H9 (cell line): ENCODE data around the gene SLC35B4. TPM values are rescaled to one million over a fixed set of nuclear protein-coding genes. Genes with fewer than 3 reads are reported as not detected.

Source experiments
- DNase-seq: peaks from one replicate; pipeline ENCODE4 v3.0.0-alpha.2; 2017
- H2AFZ ChIP-seq: one replicate; pipeline ENCODE4 v1.6.1; 2013; ENCODE audit warnings: mild to moderate bottlenecking, low read length, control low read depth, moderate library complexity
- H2AK5ac ChIP-seq: 2 replicates; pipeline ENCODE4 v1.6.1; 2013; ENCODE audit warnings: low read length, control low read depth, mixed read lengths; ENCODE audit not compliant: insufficient read length
- H2BK120ac ChIP-seq: one replicate; pipeline ENCODE4 v1.6.1; 2013; ENCODE audit warnings: low read depth, mild to moderate bottlenecking, low read length, control low read depth, inconsistent platforms; ENCODE audit not compliant: poor library complexity, severe bottlenecking
- H2BK12ac ChIP-seq: 2 replicates; pipeline ENCODE4 v1.6.1; 2013; ENCODE audit warnings: low read length, control low read depth, mixed read lengths, low read depth; ENCODE audit not compliant: insufficient read length
- H2BK15ac ChIP-seq: 2 replicates; pipeline ENCODE4 v1.6.1; 2013; ENCODE audit warnings: low read depth, low read length, control low read depth
- H2BK20ac ChIP-seq: one replicate; pipeline ENCODE4 v1.6.1; 2013; ENCODE audit warnings: low read depth, mild to moderate bottlenecking, low read length, control low read depth, inconsistent platforms; ENCODE audit not compliant: poor library complexity, severe bottlenecking
- H2BK5ac ChIP-seq: 2 replicates; pipeline ENCODE4 v1.6.1; 2013; ENCODE audit warnings: low read length, control low read depth, mixed read lengths; ENCODE audit not compliant: insufficient read length
- H3K14ac ChIP-seq: 2 replicates; pipeline ENCODE4 v1.6.1; 2013; ENCODE audit warnings: low read length, control low read depth; ENCODE audit not compliant: insufficient read depth
- H3K18ac ChIP-seq: 2 replicates; pipeline ENCODE4 v1.6.1; 2013; ENCODE audit warnings: low read depth, mild to moderate bottlenecking, mixed read lengths, low read length, control low read depth; ENCODE audit not compliant: insufficient read length
- H3K23ac ChIP-seq: 2 replicates; pipeline ENCODE4 v1.6.1; 2013; ENCODE audit warnings: low read length, control low read depth, mixed read lengths, low read depth; ENCODE audit not compliant: insufficient read length
- H3K23me2 ChIP-seq: 2 replicates; pipeline ENCODE4 v1.6.1; 2013; ENCODE audit warnings: low read depth, mild to moderate bottlenecking, mixed read lengths, low read length, control low read depth; ENCODE audit not compliant: insufficient read length, poor library complexity, severe bottlenecking
- H3K27ac ChIP-seq: 2 replicates; pipeline ENCODE4 v1.5.1; 2013; ENCODE audit warnings: low read length, control low read depth, mixed read lengths, low read depth; ENCODE audit not compliant: insufficient read length
- H3K27me3 ChIP-seq: 2 replicates; pipeline ENCODE4 v1.6.1; 2013; ENCODE audit warnings: low read length, control low read depth, inconsistent platforms; ENCODE audit not compliant: insufficient read depth
- H3K4ac ChIP-seq: 2 replicates; pipeline ENCODE4 v1.6.1; 2013; ENCODE audit warnings: low read depth, mild to moderate bottlenecking, control low read depth, inconsistent platforms, low read length, moderate library complexity
- H3K4me1 ChIP-seq: 2 replicates; pipeline ENCODE4 v1.6.1; 2013; ENCODE audit warnings: low read length, control low read depth, inconsistent platforms; ENCODE audit not compliant: insufficient read depth
- H3K4me2 ChIP-seq: 2 replicates; pipeline ENCODE4 v1.6.1; 2013; ENCODE audit warnings: low read length, control low read depth, mixed read lengths; ENCODE audit not compliant: insufficient read length, insufficient read depth
- H3K56ac ChIP-seq: 2 replicates; pipeline ENCODE4 v1.6.1; 2013; ENCODE audit warnings: low read depth, mild to moderate bottlenecking, mixed read lengths, low read length, control low read depth; ENCODE audit not compliant: insufficient read length
- H3K79me1 ChIP-seq: 2 replicates; pipeline ENCODE4 v1.6.1; 2013; ENCODE audit warnings: low read depth, mild to moderate bottlenecking, moderate library complexity, low read length, control low read depth, inconsistent platforms; ENCODE audit not compliant: insufficient read depth, poor library complexity, severe bottlenecking
- H3K79me2 ChIP-seq: 2 replicates; pipeline ENCODE4 v1.6.1; 2013; ENCODE audit warnings: low read length, control low read depth, inconsistent platforms; ENCODE audit not compliant: insufficient read depth
- H3K9ac ChIP-seq: 2 replicates; pipeline ENCODE4 v1.6.1; 2013; ENCODE audit warnings: low read length, control low read depth, mixed read lengths; ENCODE audit not compliant: insufficient read length; ENCODE audit errors: extremely low read depth
- H3K9me3 ChIP-seq: one replicate; pipeline ENCODE4 v1.6.1; 2013; ENCODE audit warnings: low read depth, low read length, inconsistent platforms; ENCODE audit not compliant: control insufficient read depth
- H3T11ph ChIP-seq: one replicate; pipeline ENCODE4 v1.6.1; 2013; ENCODE audit warnings: mild to moderate bottlenecking, low read length, control low read depth, inconsistent platforms
- H4K20me1 ChIP-seq: one replicate; pipeline ENCODE4 v1.6.1; 2013; ENCODE audit not compliant: control insufficient read depth, insufficient read length, insufficient read depth
- H4K5ac ChIP-seq: 2 replicates; pipeline ENCODE4 v1.6.1; 2013; ENCODE audit warnings: low read depth, mild to moderate bottlenecking, mixed read lengths, low read length, control low read depth; ENCODE audit not compliant: insufficient read length
- H4K8ac ChIP-seq: replicated peaks from 2 replicates; pipeline ENCODE4 v1.6.1; 2013; ENCODE audit warnings: low read length, control low read depth, mixed read lengths, low read depth; ENCODE audit not compliant: insufficient read length
- H4K91ac ChIP-seq: 2 replicates; pipeline ENCODE4 v1.6.1; 2013; ENCODE audit warnings: low read depth, mild to moderate bottlenecking, moderate library complexity, mixed read lengths, low read length, control low read depth; ENCODE audit not compliant: insufficient read length
- H3K27ac Mint-ChIP-seq, 3 experiments: 2 replicates in 2 of 3; 3 replicates in 1 of 3; pipeline ENCODE4 v1.8.0; 2020 to 2021; ENCODE audit warnings: mixed read lengths in 3 of 3, mild to moderate bottlenecking in 1 of 3, moderate library complexity in 1 of 3
- H3K27me3 Mint-ChIP-seq: 2 replicates; pipeline ENCODE4 v1.8.0; 2021; ENCODE audit warnings: low read depth, mild to moderate bottlenecking, moderate library complexity, mixed read lengths
- H3K36me3 Mint-ChIP-seq, 3 experiments: 2 replicates in 2 of 3; 3 replicates in 1 of 3; pipeline ENCODE4 v1.8.0; 2020 to 2021; ENCODE audit warnings: low read depth in 3 of 3, mixed read lengths in 3 of 3; ENCODE audit not compliant: insufficient read depth in 1 of 3
- H3K4me1 Mint-ChIP-seq, 2 experiments: 2 replicates each; pipeline ENCODE4 v1.8.0; 2020; ENCODE audit warnings: mixed read lengths in 2 of 2
- H3K4me3 Mint-ChIP-seq, 2 experiments: 2 replicates in 1 of 2; 3 replicates in 1 of 2; pipeline ENCODE4 v1.8.0; 2020 to 2021; ENCODE audit warnings: mild to moderate bottlenecking in 2 of 2, mixed read lengths in 2 of 2, moderate library complexity in 1 of 2
- H3K9me3 Mint-ChIP-seq, 2 experiments: 2 replicates in 1 of 2; 3 replicates in 1 of 2; pipeline ENCODE4 v1.8.0; 2020; ENCODE audit warnings: mild to moderate bottlenecking in 2 of 2, mixed read lengths in 2 of 2, moderate library complexity in 1 of 2
- WGBS: extraction: QIAGEN DNeasy Blood & Tissue Kit; methylation state at CpG from one replicate; pipeline ENCODE4 v1.1.7; 2013; ENCODE audit warnings: missing lambda C conversion rate, low lambda C conversion rate, mixed read lengths; ENCODE audit not compliant: insufficient read length; ENCODE audit errors: extremely low coverage; 5-methylcytosine and 5-hydroxymethylcytosine counted together
- total RNA-seq: library from RNA; stranded (reverse); gene quantifications from 2 replicates; pipeline ENCODE4 v1.2.1, GENCODE V29; 2021
- TF ChIP-seq, protein P1 (sequence below): fragments of 200-600 bp; sonication (generic); conservative IDR thresholded peaks from 3 replicates; pipeline ENCODE4 v1.8.0; 2021; ENCODE audit warnings: antibody characterized with exemption, mild to moderate bottlenecking

The SLC35B4 gene
- total RNA-seq, 1 experiment from 2014 or later: 33.4 TPM

GRCh38 chr7:134289841-134290240 lies 26.9 kb downstream of the SLC35B4 start:
- Histone ChIP-seq H3K79me2 (no peaks in the 10 kb centered on the region), H2BK12ac (no peak overlapping the region), H3K18ac (no peak overlapping the region), H3K14ac (no peak overlapping the region), H3K27ac (no peak overlapping the region), H2AK5ac (no peak overlapping the region), H4K91ac (no peak overlapping the region), H2BK120ac (no peak overlapping the region), H2AFZ (no peak overlapping the region), H2BK15ac (no peak overlapping the region), H3K23me2 (no peaks in the 10 kb centered on the region), H3K4ac (no peak overlapping the region), H3K56ac (no peak overlapping the region), H3K9me3 (no peaks in the 10 kb centered on the region), H3K4me2 (no peak overlapping the region), H4K5ac (no peak overlapping the region), H3K4me1 (no peaks in the 10 kb centered on the region), H3K9ac (no peak overlapping the region), H2BK20ac (no peak overlapping the region), H4K20me1 (no peaks in the 10 kb centered on the region), H3T11ph (no peak overlapping the region), H3K79me1 (no peaks in the 10 kb centered on the region), H4K8ac (no peak overlapping the region), H3K27me3 (no peaks in the 10 kb centered on the region), H2BK5ac (no peak overlapping the region), H3K23ac (no peak overlapping the region)
- no CpG with 5 or more reads among the region's 2 CpGs for WGBS
- no peak overlapping the region for H3K27ac Mint-ChIP-seq
- H3K9me3 Mint-ChIP-seq: no peaks in the 10 kb centered on the region
- TF ChIP-seq, protein P1, sequence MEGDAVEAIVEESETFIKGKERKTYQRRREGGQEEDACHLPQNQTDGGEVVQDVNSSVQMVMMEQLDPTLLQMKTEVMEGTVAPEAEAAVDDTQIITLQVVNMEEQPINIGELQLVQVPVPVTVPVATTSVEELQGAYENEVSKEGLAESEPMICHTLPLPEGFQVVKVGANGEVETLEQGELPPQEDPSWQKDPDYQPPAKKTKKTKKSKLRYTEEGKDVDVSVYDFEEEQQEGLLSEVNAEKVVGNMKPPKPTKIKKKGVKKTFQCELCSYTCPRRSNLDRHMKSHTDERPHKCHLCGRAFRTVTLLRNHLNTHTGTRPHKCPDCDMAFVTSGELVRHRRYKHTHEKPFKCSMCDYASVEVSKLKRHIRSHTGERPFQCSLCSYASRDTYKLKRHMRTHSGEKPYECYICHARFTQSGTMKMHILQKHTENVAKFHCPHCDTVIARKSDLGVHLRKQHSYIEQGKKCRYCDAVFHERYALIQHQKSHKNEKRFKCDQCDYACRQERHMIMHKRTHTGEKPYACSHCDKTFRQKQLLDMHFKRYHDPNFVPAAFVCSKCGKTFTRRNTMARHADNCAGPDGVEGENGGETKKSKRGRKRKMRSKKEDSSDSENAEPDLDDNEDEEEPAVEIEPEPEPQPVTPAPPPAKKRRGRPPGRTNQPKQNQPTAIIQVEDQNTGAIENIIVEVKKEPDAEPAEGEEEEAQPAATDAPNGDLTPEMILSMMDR: no peak
- DNase-seq: no peak
- peaks cover 9 to 11% of the 10 kb centered on the region in 2 experiments; a peak in 3 of 4 replicates for H3K4me1 Mint-ChIP-seq
- H3K4me3 Mint-ChIP-seq: no peak overlapping the region
- peaks cover 10 to 14% (median 10%) of the 10 kb centered on the region in 3 experiments; a peak in 6 of 7 replicates for H3K36me3 Mint-ChIP-seq
- H3K27me3 Mint-ChIP-seq: no peaks in the 10 kb centered on the region
